NCI-H2081 treated with DMSO at 0.1 percent for 48 hours (cell line): ENCODE measurements around the gene ERGIC1.
"Not testable (repeated sequence)": the region's sequence is repeated elsewhere in the genome, so short reads cannot be mapped to it uniquely, and the experiment has no call there.

Source experiments
- DNase-seq: peaks from one replicate; lab custom pipeline; 2025; lab: John Stamatoyannopoulos, UW

The ERGIC1 gene

GRCh38 chr5:172801179-172801671, 32.8 kb upstream of the ERGIC1 start:
- DNase-seq = no peak

- DNase-seq = no peak
Measured at GRCh38 chr5:172802112-172802511, 31.9 kb upstream of the ERGIC1 start.

GRCh38 chr5:172802567-172803176, 31.4 kb upstream of the ERGIC1 start:
- DNase-seq = no peak

GRCh38 chr5:172805018-172805683, 28.9 kb upstream of the ERGIC1 start:
- DNase-seq = no peak

GRCh38 chr5:172805736-172806255, 28.3 kb upstream of the ERGIC1 start:
- DNase-seq = no peak

- DNase-seq = no peak
Measured at GRCh38 chr5:172806897-172807672, 27.0 kb upstream of the ERGIC1 start.

GRCh38 chr5:172807766-172808311, 26.2 kb upstream of the ERGIC1 start:
- no peak for DNase-seq

GRCh38 chr5:172809774-172810173, 24.3 kb upstream of the ERGIC1 start:
- no peak for DNase-seq

- not testable (repeated sequence) for DNase-seq
Measured at GRCh38 chr5:172810996-172811395, 23.1 kb upstream of the ERGIC1 start.

- DNase-seq = no peak
Measured at GRCh38 chr5:172815631-172816030, 18.4 kb upstream of the ERGIC1 start.

GRCh38 chr5:172816925-172817562, 17.0 kb upstream of the ERGIC1 start:
- DNase-seq = no peak

GRCh38 chr5:172817664-172818063, 16.4 kb upstream of the ERGIC1 start:
- DNase-seq = no peak

GRCh38 chr5:172818081-172818480, 16.0 kb upstream of the ERGIC1 start:
- DNase-seq = no peak

GRCh38 chr5:172819569-172819968, 14.5 kb upstream of the ERGIC1 start:
- DNase-seq = no peak

GRCh38 chr5:172820046-172820767, 13.8 kb upstream of the ERGIC1 start:
- no peak for DNase-seq

- DNase-seq = no peak
Measured at GRCh38 chr5:172821340-172821985, 12.6 kb upstream of the ERGIC1 start.

- no peak for DNase-seq
Measured at GRCh38 chr5:172823840-172824362, 10.2 kb upstream of the ERGIC1 start.

- DNase-seq = no peak
Measured at GRCh38 chr5:172825610-172826204, 8.3 kb upstream of the ERGIC1 start.

- no peak for DNase-seq
Measured at GRCh38 chr5:172827841-172828240, 6.2 kb upstream of the ERGIC1 start.

GRCh38 chr5:172828911-172829431, 5.1 kb upstream of the ERGIC1 start:
- DNase-seq = no peak
